H1 (cell line): ENCODE results near the gene SLC38A8. TPM values are rescaled to one million over a fixed set of nuclear protein-coding genes. Genes with fewer than 3 reads are reported as not detected.

ENCODE experiments used
- BRCA1 ChIP-seq: IDR thresholded peaks from 2 replicates; pipeline ENCODE4 v1.6.1; 2012; ENCODE audit warnings: low read depth, low read length, improper control_type of control experiment
- CHD1 ChIP-seq: IDR thresholded peaks from 2 replicates; pipeline ENCODE4 v1.6.1; 2012; ENCODE audit warnings: low read depth, low read length, improper control_type of control experiment
- CTCF ChIP-seq, 3 experiments: IDR thresholded peaks; 1 replicate in 2 of 3; 2 replicates in 1 of 3; pipeline versions ENCODE4 v1.5.1 to v1.6.1; 2011; ENCODE audit warnings: low read length in 3 of 3, mild to moderate bottlenecking in 3 of 3, inconsistent platforms in 2 of 3, low read depth in 1 of 3, moderate library complexity in 1 of 3; ENCODE audit not compliant: insufficient read depth in 1 of 3; ENCODE audit errors: control extremely low read depth in 1 of 3
- KDM1A ChIP-seq: fragments of 200-600, 300-600 bp; sonication (generic); IDR thresholded peaks from 2 replicates; pipeline ENCODE4 v1.7.1; 2016; ENCODE audit warnings: mild to moderate bottlenecking, low read length, borderline replicate concordance
- NANOG ChIP-seq: IDR thresholded peaks from 2 replicates; pipeline ENCODE4 v1.6.1; 2011; ENCODE audit warnings: low read length, low read depth, mild to moderate bottlenecking, inconsistent platforms; ENCODE audit not compliant: insufficient read depth, poor library complexity, severe bottlenecking
- SP1 ChIP-seq: IDR thresholded peaks from 2 replicates; pipeline ENCODE4 v1.6.1; 2011; ENCODE audit warnings: low read depth, low read length
- USF2 ChIP-seq: IDR thresholded peaks from 2 replicates; pipeline ENCODE4 v1.6.1; 2011; ENCODE audit warnings: low read length, improper control_type of control experiment
- polyA plus RNA-seq, 7 experiments: library from polyadenylated mRNA; depleted of rRNA in 3 of 7; stranded (reverse) in 5 of 7; unstranded in 2 of 7; fragments of >200 nt in 5 of 7; fragments of 200-250 nt in 2 of 7; gene quantifications; 1 replicate in 5 of 7; 2 replicates in 1 of 7; 4 replicates in 1 of 7; pipeline versions ENCODE4 v1.2.1 to v1.2.3, GENCODE V29; 2011 to 2013; ENCODE audit warnings: missing spikeins in 2 of 7, mixed read lengths in 2 of 7
- total RNA-seq: library from RNA; stranded (reverse); fragmentation: NEBNext Ultra II Directional; extraction: Animal tissue kit (Norgen Biotek cat#: 25700); gene quantifications from 2 replicates; pipeline ENCODE4 v1.2.1, GENCODE V29; 2021

SLC38A8 gene
- total and polyA plus RNA-seq, 2 of the 8 experiments (the other 6 are each of a cell fraction or from before 2014, with no cell fraction given), result 0.08 TPM; not detected in 1

- TF ChIP-seq USF2 (no peak), BRCA1 (no peak), SP1 (no peak), KDM1A (no peak), CTCF (IDR thresholded peaks at IDR 0.05; ENCODE audit: control extremely low read depth in 1 of 3, insufficient read depth in 1 of 3, low read depth in 1 of 3, low read length in 3 of 3) (no peak), CHD1 (no peak), NANOG (no peak)
These were observed 65.4 kb downstream of the SLC38A8 start (continued) for GRCh38 chr16:83977056-83977815.
